Hepatocyte (in vitro differentiated cells): ENCODE measurements around the gene GPX4.

Source experiments
- EZH2 ChIP-seq: fragments of 200-600 bp; sonication (generic); IDR thresholded peaks from 2 replicates; pipeline ENCODE4 v1.6.1; 2016; ENCODE audit warnings: antibody characterized with exemption, mild to moderate bottlenecking, borderline replicate concordance
- TF ChIP-seq, protein P1 (sequence below): fragments of 200-600 bp; sonication (generic); IDR thresholded peaks from 2 replicates; pipeline ENCODE4 v1.5.1; 2016; ENCODE audit warnings: antibody characterized with exemption, mild to moderate bottlenecking; ENCODE audit not compliant: poor library complexity

DNA sequence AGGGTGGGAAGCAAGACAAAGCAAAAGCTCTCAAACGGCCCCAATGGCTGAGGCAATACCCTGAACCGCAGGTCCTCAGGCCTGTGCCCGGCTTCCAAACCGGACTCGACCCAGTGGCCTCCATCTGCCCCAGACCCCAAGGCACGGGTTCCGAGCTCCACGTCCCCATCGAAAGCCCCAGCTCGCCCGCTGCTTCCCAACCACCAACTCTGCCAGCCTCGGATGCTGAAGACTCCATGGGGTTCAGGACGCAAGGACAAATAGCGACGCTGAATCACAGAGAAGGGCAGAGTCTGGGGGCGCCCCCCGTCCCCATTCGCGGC is 9.2 kb upstream of the GPX4 start:
- TF ChIP-seq, protein P1, sequence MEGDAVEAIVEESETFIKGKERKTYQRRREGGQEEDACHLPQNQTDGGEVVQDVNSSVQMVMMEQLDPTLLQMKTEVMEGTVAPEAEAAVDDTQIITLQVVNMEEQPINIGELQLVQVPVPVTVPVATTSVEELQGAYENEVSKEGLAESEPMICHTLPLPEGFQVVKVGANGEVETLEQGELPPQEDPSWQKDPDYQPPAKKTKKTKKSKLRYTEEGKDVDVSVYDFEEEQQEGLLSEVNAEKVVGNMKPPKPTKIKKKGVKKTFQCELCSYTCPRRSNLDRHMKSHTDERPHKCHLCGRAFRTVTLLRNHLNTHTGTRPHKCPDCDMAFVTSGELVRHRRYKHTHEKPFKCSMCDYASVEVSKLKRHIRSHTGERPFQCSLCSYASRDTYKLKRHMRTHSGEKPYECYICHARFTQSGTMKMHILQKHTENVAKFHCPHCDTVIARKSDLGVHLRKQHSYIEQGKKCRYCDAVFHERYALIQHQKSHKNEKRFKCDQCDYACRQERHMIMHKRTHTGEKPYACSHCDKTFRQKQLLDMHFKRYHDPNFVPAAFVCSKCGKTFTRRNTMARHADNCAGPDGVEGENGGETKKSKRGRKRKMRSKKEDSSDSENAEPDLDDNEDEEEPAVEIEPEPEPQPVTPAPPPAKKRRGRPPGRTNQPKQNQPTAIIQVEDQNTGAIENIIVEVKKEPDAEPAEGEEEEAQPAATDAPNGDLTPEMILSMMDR, result no peak
- no peak for TF ChIP-seq EZH2
